GM12873 (cell line): ENCODE measurements around the gene CARD10.
A peak's percentile ranks its signal among the peaks of the same experiment; 100 is the strongest.

Experiments
- TF ChIP-seq, protein P1 (sequence below): IDR thresholded peaks from 2 replicates; pipeline ENCODE4 v1.5.1; 2012; ENCODE audit warnings: low read depth, mild to moderate bottlenecking, moderate library complexity, low read length, control low read depth; ENCODE audit not compliant: insufficient read depth; ENCODE audit errors: missing control alignments

The CARD10 gene

DNA sequence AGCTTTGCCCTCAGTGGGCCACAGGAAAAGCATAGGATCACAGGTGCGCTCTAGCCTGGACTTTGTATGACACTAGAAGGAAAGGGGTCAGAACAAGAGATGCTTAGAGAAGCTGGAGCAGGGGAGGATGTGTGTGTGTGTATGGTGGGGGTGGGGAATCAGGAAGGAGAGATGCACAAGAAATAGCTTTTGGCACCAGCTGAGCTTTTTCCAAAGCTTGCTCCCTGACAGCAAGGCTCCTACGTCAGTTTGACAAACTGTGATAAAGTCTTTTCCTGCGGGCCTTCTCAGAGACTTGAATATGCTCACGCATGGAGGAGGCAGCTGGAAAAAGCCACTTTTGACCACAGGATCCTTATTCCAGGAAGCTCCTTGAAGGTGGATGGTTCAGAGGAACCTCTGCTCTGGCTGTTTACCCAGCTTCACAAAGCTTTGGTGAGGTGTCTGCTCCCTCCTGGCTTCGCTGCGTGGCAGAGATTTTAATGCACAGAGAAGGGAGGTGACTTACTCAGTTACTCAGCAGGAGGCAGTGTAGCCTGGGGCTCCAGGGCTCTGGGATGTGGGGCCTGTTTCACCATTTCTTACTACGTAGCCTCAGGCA lies 45.0 kb upstream of the CARD10 start:
- TF ChIP-seq, protein P1, sequence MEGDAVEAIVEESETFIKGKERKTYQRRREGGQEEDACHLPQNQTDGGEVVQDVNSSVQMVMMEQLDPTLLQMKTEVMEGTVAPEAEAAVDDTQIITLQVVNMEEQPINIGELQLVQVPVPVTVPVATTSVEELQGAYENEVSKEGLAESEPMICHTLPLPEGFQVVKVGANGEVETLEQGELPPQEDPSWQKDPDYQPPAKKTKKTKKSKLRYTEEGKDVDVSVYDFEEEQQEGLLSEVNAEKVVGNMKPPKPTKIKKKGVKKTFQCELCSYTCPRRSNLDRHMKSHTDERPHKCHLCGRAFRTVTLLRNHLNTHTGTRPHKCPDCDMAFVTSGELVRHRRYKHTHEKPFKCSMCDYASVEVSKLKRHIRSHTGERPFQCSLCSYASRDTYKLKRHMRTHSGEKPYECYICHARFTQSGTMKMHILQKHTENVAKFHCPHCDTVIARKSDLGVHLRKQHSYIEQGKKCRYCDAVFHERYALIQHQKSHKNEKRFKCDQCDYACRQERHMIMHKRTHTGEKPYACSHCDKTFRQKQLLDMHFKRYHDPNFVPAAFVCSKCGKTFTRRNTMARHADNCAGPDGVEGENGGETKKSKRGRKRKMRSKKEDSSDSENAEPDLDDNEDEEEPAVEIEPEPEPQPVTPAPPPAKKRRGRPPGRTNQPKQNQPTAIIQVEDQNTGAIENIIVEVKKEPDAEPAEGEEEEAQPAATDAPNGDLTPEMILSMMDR, result no peak

DNA sequence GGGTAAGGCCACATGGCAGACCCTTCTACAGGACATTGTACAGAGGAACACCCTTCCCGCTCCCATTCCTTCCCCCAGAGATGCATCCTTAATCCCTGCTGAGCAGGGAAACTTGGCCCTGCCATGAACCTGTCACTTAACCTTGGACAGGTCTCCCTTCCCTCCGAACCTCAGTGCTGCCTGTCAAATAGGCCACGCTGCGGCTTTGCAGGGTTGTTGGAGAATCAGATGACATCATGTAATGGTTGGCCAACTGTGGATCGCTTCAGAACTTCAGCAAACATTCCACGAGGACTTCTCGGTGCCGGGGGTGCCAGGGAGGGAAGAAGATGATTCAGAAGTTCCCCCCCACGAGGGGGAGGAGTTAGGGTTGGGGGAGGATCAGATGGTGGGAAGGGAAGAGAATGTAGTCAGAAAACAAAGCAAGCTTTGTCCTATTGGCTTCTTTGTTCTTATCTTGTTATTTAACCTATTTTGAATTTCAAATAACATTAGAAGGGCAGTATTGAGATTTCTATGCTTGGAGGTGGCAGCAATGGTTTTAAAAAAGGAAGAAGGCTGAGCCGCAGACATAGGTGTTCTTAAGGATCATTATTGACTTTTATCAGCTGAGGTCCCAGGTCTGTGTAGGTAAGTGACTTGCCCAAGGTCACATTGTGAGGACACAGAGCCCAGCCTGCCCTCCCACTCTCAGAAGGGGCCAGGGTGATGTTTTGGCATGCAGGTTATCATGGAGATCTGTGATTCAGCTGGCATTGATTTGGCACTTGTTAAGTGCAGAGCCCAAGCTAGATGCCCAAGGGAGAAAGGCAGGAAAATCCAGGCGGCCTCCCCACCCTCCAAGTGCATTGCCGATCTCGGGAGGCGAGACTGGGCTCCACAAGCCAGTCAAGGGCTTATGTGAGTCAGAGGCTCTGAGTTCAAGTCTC lies 44.2 kb upstream of the CARD10 start:
- TF ChIP-seq, protein P1, result no peak

DNA sequence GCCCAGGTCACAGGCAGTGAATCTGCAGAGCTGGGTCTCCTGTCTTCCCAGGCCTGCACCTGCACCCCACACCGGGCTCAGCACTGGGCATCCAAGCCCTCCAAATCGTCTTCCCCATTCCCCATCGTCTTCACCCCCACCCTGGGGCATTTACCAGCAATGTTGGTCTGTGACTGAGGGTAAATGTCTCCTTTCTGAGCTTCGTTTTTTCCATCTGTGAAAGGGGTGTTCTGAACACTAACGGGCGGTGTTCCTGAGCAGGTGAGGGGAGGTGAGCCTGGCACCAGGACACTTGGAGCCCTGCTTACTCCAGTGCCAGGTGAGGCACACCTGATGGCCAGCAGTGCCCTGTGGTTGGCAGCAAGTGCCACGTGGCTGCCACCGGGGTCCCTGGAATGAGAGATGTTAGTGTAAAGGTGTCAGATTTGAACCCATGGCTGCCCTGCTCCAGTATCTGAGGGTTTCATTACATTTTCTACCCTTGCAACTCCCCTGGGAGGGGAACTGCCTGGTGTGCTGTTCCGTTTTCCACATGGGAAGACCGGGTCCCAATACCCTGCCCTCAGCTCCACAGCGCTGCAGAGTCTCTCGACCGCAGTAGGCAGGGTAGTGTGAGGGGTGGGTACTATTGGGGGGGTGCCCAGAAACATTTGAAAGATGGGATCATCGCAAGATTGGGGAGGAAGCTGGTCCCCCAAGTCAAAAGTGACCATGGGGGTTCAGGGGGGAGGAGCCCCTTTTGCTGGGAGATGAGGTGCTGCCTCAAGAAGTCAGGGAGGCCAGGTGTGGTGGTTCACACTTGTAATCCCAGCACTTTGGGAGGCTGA lies 43.0 kb upstream of the CARD10 start:
- TF ChIP-seq, protein P1, result no peak

DNA sequence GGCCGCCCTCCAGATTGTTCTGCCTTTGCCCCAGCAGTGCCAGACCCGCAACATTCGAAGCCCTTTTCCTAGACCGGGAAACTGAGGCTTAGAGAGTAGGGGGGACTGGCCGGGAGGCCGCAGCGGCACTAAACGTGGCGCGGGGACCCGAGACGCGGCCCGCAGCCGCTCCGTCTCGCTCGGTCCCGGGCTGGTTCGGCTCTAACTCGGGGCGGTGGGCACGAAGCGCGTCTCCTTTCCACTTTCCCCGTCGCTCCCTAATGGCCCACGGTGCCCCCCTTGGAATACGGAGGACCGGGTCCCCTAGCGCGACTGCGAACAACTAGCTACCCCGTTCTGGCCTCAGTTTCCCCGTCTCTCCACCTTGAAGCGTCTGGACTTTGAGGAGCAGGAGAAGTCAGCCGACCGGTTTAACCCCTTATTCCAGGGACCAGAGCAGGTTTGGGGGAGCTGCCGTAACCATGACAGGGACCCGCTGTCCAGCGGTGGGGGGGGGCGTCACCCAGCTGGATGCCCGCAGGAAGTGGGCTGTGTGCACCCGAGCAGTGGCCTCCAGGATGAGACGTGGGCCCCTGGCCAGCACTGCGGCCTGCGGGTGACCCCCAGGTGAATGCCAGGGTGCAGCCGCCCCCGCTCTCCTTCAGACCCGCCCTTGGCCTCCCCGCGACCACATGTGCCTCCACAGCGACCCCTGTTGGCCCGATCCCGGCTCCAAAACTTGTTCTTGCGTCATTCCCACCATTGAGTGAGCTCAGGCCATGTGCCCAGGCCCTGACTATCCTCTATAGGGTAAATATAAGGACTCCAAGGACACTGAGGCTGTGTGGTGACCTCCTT lies 42.2 kb upstream of the CARD10 start:
- TF ChIP-seq, protein P1, result peak; percentile 80

DNA sequence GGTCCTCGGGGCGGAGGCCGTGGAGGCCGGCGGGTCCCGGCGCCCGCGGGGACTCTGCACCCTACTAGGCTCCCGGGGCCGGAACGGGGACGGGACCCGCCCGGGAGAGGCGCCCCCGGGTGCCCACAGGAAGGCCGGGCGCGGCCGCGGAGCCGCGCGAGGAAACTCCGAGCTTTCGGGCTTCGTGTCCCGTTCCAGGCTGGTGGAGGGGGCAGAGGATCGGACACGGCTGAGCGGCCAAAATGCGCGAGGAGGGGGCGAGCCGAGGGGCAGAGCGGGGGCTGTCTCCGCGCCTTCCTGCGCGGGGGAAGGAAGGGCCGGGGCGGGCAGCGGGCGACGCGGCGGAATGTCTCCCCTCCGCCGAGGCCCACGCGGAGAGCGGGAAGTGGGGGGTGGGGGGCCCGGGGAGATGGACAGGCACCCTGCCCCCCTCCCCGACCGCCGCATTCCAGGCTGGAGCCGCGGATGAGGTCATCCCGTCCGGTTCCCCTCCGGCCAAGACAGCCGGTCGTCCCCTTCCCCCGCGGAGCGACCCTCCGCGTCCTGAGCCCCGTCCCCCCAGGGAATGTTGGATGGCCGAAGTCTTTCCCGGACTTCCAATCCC lies 41.5 kb upstream of the CARD10 start:
- TF ChIP-seq, protein P1, result no peak

DNA sequence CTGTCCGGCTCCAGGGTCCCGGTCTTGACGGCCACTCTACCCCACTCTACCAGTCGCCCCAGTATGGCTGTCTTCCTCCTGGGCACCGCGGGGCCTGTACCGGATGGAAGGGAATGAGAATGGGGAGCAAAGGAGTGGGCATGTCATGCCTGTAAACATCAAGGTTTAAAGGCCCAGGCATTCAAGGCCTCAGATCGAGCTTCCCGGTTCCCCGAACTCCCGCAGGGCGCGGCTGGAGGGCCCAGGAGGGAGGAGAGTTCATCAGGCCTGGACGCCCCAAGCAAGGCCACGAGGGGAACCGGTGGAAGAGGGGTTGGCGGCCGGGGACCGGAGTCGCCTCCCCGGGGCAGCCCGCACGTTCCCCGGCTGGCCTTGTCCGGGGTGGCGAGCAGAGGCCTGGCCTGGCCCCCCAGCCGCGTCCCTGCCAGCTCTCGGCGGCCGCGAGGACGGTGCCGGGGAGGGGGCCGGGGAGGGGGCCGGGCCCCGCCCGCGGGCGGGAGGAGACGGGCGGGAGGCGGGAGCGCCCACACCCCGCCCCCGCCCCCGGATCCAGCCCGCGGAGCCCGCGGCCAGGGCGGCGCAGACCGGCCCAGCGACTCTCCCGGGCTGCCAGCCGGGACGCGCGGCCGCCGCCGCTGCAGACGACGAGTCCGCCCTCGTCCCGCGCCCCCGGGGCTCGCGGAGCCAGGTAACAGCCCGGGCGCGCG lies 40.8 kb upstream of the CARD10 start, which contains the start of gene CDC42EP1:
Gene CDC42EP1, plus strand, starts transcription at position 580 of the 707 bp plus-strand sequence. CDS start 5,870 bp downstream, outside the sequence.
- TF ChIP-seq, protein P1, result no peak
